ENCODE measurements around the gene CRYBB3. TPM values are rescaled to one million over a fixed set of nuclear protein-coding genes. Genes with fewer than 3 reads are reported as not detected.
"Not testable (repeated sequence)": the region's sequence is repeated elsewhere in the genome, so short reads cannot be mapped to it uniquely, and the experiment has no call there.

The CRYBB3 gene
- total RNA-seq, 1 donor from 2014 or later = 1.0 TPM

GRCh38 chr22:25219211-25219689 is 19.6 kb downstream of the CRYBB3 start, which contains the start of gene CRYBB2:
Gene CRYBB2 (plus strand): TSS chr22:25219639. CDS start chr22:25221430, 1,791 bp downstream.
- no peak for TF ChIP-seq CTCF (IDR thresholded peaks at IDR 0.05; ENCODE audit: unreplicated experiment)
- Mint-ChIP-seq H3K27me3 (peaks cover 13% of the 10 kb centered on the region), H3K9me3 (ENCODE audit: low read depth) (peaks cover 3% of the 10 kb centered on the region), H3K27ac (no peak within 1 kb of the TSS), H3K4me1 (ENCODE audit: low read depth) (no peaks in the 10 kb centered on the region), H3K36me3 (ENCODE audit: insufficient read depth) (no peaks in the 10 kb centered on the region), H3K4me3 (ENCODE audit: low read depth) (no peak within 1 kb of the TSS)
- no peak for DNase-seq (ENCODE audit: low spot score, unreplicated experiment)

GRCh38 chr22:25219948-25220442 is 20.3 kb downstream of the CRYBB3 start:
- Mint-ChIP-seq H3K36me3 (ENCODE audit: insufficient read depth) (no peaks in the 10 kb centered on the region), H3K27me3 (peaks cover 13% of the 10 kb centered on the region), H3K4me1 (ENCODE audit: low read depth) (no peaks in the 10 kb centered on the region), H3K4me3 (ENCODE audit: low read depth) (no peak overlapping the region), H3K9me3 (ENCODE audit: low read depth) (peaks cover 3% of the 10 kb centered on the region), H3K27ac (no peak overlapping the region)
- TF ChIP-seq CTCF (IDR thresholded peaks at IDR 0.05; ENCODE audit: unreplicated experiment) = no peak
- no peak for DNase-seq (ENCODE audit: low spot score, unreplicated experiment)

GRCh38 chr22:25221790-25222189 is 22.1 kb downstream of the CRYBB3 start:
- H3K36me3 Mint-ChIP-seq (ENCODE audit: insufficient read depth) = no peaks in the 10 kb centered on the region
- no peak for TF ChIP-seq CTCF (IDR thresholded peaks at IDR 0.05; ENCODE audit: unreplicated experiment)
- no peaks in the 10 kb centered on the region for H3K4me1 Mint-ChIP-seq (ENCODE audit: low read depth)
- no peak overlapping the region for H3K27ac Mint-ChIP-seq
- peaks cover 13% of the 10 kb centered on the region for H3K27me3 Mint-ChIP-seq
- no peak for DNase-seq (ENCODE audit: low spot score, unreplicated experiment)
- no peak overlapping the region for H3K4me3 Mint-ChIP-seq (ENCODE audit: low read depth)
- no peaks in the 10 kb centered on the region for H3K9me3 Mint-ChIP-seq (ENCODE audit: low read depth)

GRCh38 chr22:25223269-25223850 is 23.7 kb downstream of the CRYBB3 start:
- no peak for DNase-seq (ENCODE audit: low spot score, unreplicated experiment)
- Mint-ChIP-seq H3K4me1 (ENCODE audit: low read depth) (no peaks in the 10 kb centered on the region), H3K27me3 (peaks cover 13% of the 10 kb centered on the region), H3K9me3 (ENCODE audit: low read depth) (no peaks in the 10 kb centered on the region), H3K4me3 (ENCODE audit: low read depth) (no peak overlapping the region), H3K27ac (no peak overlapping the region), H3K36me3 (ENCODE audit: insufficient read depth) (no peaks in the 10 kb centered on the region)
- TF ChIP-seq CTCF (IDR thresholded peaks at IDR 0.05; ENCODE audit: unreplicated experiment) = no peak

GRCh38 chr22:25228822-25229221 is 29.2 kb downstream of the CRYBB3 start:
- Mint-ChIP-seq H3K36me3 (ENCODE audit: insufficient read depth) (no peaks in the 10 kb centered on the region), H3K4me1 (ENCODE audit: low read depth) (no peaks in the 10 kb centered on the region), H3K27ac (no peak overlapping the region), H3K9me3 (ENCODE audit: low read depth) (no peaks in the 10 kb centered on the region), H3K4me3 (ENCODE audit: low read depth) (no peak overlapping the region), H3K27me3 (peaks cover 3% of the 10 kb centered on the region)
- no peak for TF ChIP-seq CTCF (IDR thresholded peaks at IDR 0.05; ENCODE audit: unreplicated experiment)
- no peak for DNase-seq (ENCODE audit: low spot score, unreplicated experiment)

- H3K27me3 Mint-ChIP-seq; H3K4me3 Mint-ChIP-seq (ENCODE audit: low read depth); H3K9me3 Mint-ChIP-seq (ENCODE audit: low read depth); H3K36me3 Mint-ChIP-seq (ENCODE audit: insufficient read depth); H3K27ac Mint-ChIP-seq; DNase-seq (ENCODE audit: low spot score, unreplicated experiment); H3K4me1 Mint-ChIP-seq (ENCODE audit: low read depth): not testable (repeated sequence)
Measured at GRCh38 chr22:25230760-25231159, 31.1 kb downstream of the CRYBB3 start.

Measured in progenitor cell of endocrine pancreas (in vitro differentiated cells).